ENCODE measurements around the gene RTKN2.

Gene RTKN2, protein sequence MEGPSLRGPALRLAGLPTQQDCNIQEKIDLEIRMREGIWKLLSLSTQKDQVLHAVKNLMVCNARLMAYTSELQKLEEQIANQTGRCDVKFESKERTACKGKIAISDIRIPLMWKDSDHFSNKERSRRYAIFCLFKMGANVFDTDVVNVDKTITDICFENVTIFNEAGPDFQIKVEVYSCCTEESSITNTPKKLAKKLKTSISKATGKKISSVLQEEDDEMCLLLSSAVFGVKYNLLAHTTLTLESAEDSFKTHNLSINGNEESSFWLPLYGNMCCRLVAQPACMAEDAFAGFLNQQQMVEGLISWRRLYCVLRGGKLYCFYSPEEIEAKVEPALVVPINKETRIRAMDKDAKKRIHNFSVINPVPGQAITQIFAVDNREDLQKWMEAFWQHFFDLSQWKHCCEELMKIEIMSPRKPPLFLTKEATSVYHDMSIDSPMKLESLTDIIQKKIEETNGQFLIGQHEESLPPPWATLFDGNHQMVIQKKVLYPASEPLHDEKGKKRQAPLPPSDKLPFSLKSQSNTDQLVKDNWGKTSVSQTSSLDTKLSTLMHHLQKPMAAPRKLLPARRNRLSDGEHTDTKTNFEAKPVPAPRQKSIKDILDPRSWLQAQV

GRCh38 chr10:62268399-62269114, at the start of gene RTKN2:
Gene RTKN2 (minus strand): TSS chr10:62268844. CDS start chr10:62268610, 234 bp downstream.
- TF ChIP-seq CTCF (IDR thresholded peaks at IDR 0.05) = no peak

- no peak for TF ChIP-seq CTCF (IDR thresholded peaks at IDR 0.05)
These were observed 48.6 kb upstream of the RTKN2 start for GRCh38 chr10:62317257-62317656.

- no peak for TF ChIP-seq CTCF (IDR thresholded peaks at IDR 0.05)
These were observed 40.6 kb upstream of the RTKN2 start for GRCh38 chr10:62309254-62309653.

DNA sequence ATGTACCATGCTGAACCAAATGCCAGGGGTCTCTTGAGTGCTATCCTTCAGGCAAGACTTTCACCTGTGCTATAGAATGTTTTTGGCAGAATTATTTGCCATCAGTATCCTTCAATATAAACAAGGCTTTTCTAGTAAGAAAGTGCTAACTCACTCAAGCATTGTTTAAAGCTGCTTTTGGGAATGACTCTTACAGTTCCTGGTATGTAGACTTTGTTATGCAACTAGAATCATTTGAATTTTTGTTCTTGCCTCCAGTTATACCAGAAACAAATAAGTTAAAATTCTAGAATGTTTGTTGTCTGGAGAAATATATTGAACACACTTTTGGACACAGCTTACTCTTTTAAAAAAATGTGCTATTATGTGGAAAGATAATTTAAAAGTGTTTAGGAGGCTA, 39.5 kb upstream of the RTKN2 start:
- TF ChIP-seq CTCF (IDR thresholded peaks at IDR 0.05) = no peak

GRCh38 chr10:62307635-62308034, 39.0 kb upstream of the RTKN2 start:
- TF ChIP-seq CTCF (IDR thresholded peaks at IDR 0.05) = no peak

- TF ChIP-seq CTCF (IDR thresholded peaks at IDR 0.05) = no peak
These were observed 38.0 kb upstream of the RTKN2 start for GRCh38 chr10:62306663-62307062.

- TF ChIP-seq CTCF (IDR thresholded peaks at IDR 0.05) = no peak
These were observed 37.2 kb upstream of the RTKN2 start for GRCh38 chr10:62305813-62306212.
